ENCODE measurements around the gene LRRC75A. TPM values are rescaled to one million over a fixed set of nuclear protein-coding genes. Genes with fewer than 3 reads are reported as not detected.
A peak's percentile ranks its signal among the peaks of the same experiment; 100 is the strongest.

LRRC75A gene
- total and polyA plus RNA-seq, 2 of the 13 experiments (the other 11 are each of a cell fraction or from before 2014, with no cell fraction given), result 0.03 TPM; not detected in 1

GRCh38 chr17:16435925-16436886, 55.8 kb downstream of the LRRC75A start (continued):
- TF ChIP-seq ZBTB26 (CRISPR knock-in tag; IDR thresholded peaks at IDR 0.05; ENCODE audit: borderline replicate concordance), result 0 out of 2 replicates have a peak, but pooled peaks have one; percentile 30
- no peak for TF ChIP-seq HOXA7 (CRISPR knock-in tag; IDR thresholded peaks at IDR 0.05)
- TF ChIP-seq ZNF773 (CRISPR knock-in tag; IDR thresholded peaks at IDR 0.05; ENCODE audit: borderline replicate concordance), result no peak
- 0 out of 2 replicates have a peak, but pooled peaks have one; percentile 31 for TF ChIP-seq NR0B2 (CRISPR knock-in tag; IDR thresholded peaks at IDR 0.05)
- no peak for TF ChIP-seq TRIM24 (CRISPR knock-in tag; IDR thresholded peaks at IDR 0.05)
- TF ChIP-seq HIVEP1 (CRISPR knock-in tag; IDR thresholded peaks at IDR 0.05), result peak; percentile 72
- no peak for TF ChIP-seq LBX2 (CRISPR knock-in tag; IDR thresholded peaks at IDR 0.05; ENCODE audit: borderline replicate concordance)
- 0 out of 2 replicates have a peak, but pooled peaks have one; percentile 39 for TF ChIP-seq ZNF589 (CRISPR knock-in tag; conservative IDR thresholded peaks at IDR 0.05)
- no peak for TF ChIP-seq TEF (CRISPR knock-in tag; IDR thresholded peaks at IDR 0.05)
- TF ChIP-seq ZNF652 (CRISPR knock-in tag; IDR thresholded peaks at IDR 0.05; ENCODE audit: borderline replicate concordance, low read depth), result peak; percentile 47
- no peak; the same call in 1 of the 2 replicates for TF ChIP-seq ZNF318 (CRISPR knock-in tag; IDR thresholded peaks at IDR 0.05)
- TF ChIP-seq CENPX (CRISPR knock-in tag; IDR thresholded peaks at IDR 0.05), result no peak
- no peak for TF ChIP-seq ZNF451 (CRISPR knock-in tag; IDR thresholded peaks at IDR 0.05)
- TF ChIP-seq BORCS8-MEF2B (CRISPR knock-in tag; IDR thresholded peaks at IDR 0.05), result peak; percentile 78; the same call in 1 of the 2 replicates
- 0 out of 2 replicates have a peak, but pooled peaks have one; percentile 23 for TF ChIP-seq SOX5 (CRISPR knock-in tag; IDR thresholded peaks at IDR 0.05; ENCODE audit: borderline replicate concordance)
- no peak for TF ChIP-seq EHMT2 (IDR thresholded peaks at IDR 0.05; ENCODE audit: borderline replicate concordance, low read depth, low read length)
